Measurements from ENCODE around the gene TPO.

The TPO gene

GRCh38 chr2:1462994-1463393 is 49.7 kb downstream of the TPO start:
- no peak for TF ChIP-seq CTCF (IDR thresholded peaks at IDR 0.05; ENCODE audit: low read depth, low read length)
- no peak for DNase-seq (ENCODE audit: low read depth in 2 of 2)
- no peak overlapping the region for H3K4me3 ChIP-seq (replicated peaks in 1 of 2; ENCODE audit: low read depth in 2 of 2, low read length in 2 of 2)

GRCh38 chr2:1472350-1472749 is 59.1 kb downstream of the TPO start:
- H3K4me3 ChIP-seq (replicated peaks in 1 of 2; ENCODE audit: low read depth in 2 of 2, low read length in 2 of 2) = no peak overlapping the region
- TF ChIP-seq CTCF (IDR thresholded peaks at IDR 0.05; ENCODE audit: low read depth, low read length) = no peak
- DNase-seq (ENCODE audit: low read depth in 2 of 2) = no peak

- TF ChIP-seq CTCF (IDR thresholded peaks at IDR 0.05; ENCODE audit: low read depth, low read length) = no peak
These were observed 63.4 kb downstream of the TPO start for GRCh38 chr2:1476617-1477195.

GRCh38 chr2:1477196-1478040 is 64.2 kb downstream of the TPO start:
- TF ChIP-seq CTCF (IDR thresholded peaks at IDR 0.05; ENCODE audit: low read depth, low read length) = no peak
- no peak overlapping the region for H3K4me3 ChIP-seq (replicated peaks in 1 of 2; ENCODE audit: low read depth in 2 of 2, low read length in 2 of 2)
- no peak for DNase-seq (ENCODE audit: low read depth in 2 of 2)

More at GRCh38 chr2:1476617-1477195, 63.4 kb downstream of the TPO start:
- DNase-seq (ENCODE audit: low read depth in 2 of 2) = no peak
- no peak overlapping the region for H3K4me3 ChIP-seq (replicated peaks in 1 of 2; ENCODE audit: low read depth in 2 of 2, low read length in 2 of 2)

GRCh38 chr2:1478311-1479305 is 65.3 kb downstream of the TPO start:
- DNase-seq (ENCODE audit: low read depth in 2 of 2) = no peak
- H3K4me3 ChIP-seq (replicated peaks in 1 of 2; ENCODE audit: low read depth in 2 of 2, low read length in 2 of 2) = no peak overlapping the region
- no peak for TF ChIP-seq CTCF (IDR thresholded peaks at IDR 0.05; ENCODE audit: low read depth, low read length)

GRCh38 chr2:1479346-1479745 is 66.1 kb downstream of the TPO start:
- no peak for TF ChIP-seq CTCF (IDR thresholded peaks at IDR 0.05; ENCODE audit: low read depth, low read length)
- no peak overlapping the region for H3K4me3 ChIP-seq (replicated peaks in 1 of 2; ENCODE audit: low read depth in 2 of 2, low read length in 2 of 2)
- no peak for DNase-seq (ENCODE audit: low read depth in 2 of 2)
